Measurements from ENCODE around the gene ZNF287.

The ZNF287 gene

DNA sequence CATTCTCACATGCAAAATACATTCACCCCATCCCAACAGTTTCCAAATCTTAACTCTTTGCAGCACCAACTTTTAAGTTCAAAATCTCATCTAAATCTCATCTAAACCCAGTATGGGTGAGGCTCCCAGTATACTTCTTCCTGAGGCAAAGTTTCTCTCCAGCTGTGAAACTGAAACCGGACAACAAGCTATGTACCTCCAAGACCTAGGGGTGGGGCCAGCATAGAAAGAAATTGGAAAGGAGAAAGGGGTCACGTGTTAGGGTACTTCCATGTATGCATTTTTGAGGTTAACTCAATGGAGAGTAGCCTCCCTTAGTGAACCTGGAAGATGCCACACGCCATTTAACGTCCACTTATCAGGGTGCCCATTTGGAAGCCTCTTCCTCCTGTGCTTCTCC, 53.1 kb downstream of the ZNF287 start:
- no peak for DNase-seq

GRCh38 chr17:16513873-16514272, 55.1 kb downstream of the ZNF287 start:
- no peak for DNase-seq

DNA sequence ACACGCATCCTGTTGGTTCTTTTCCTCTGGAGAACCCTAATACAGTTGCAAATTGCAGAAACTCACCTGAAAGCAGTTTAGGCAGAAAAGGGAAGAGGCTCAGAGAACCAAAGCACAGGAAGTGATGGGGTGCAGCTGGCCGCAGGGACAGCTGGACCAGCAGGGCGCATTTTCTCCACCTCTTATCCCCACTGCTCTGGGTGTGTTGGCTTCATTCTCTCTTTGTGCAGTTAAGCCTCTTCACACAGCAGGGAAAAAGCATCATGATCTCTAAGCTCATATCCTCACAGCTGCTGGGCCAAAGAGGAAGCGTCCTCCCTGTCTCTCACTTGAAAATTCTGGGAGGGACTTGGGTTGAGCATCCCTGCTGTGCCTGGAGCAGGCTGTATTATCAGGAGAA, 57.0 kb downstream of the ZNF287 start:
- no peak for DNase-seq

GRCh38 chr17:16511593-16511992, 57.4 kb downstream of the ZNF287 start:
- no peak for DNase-seq

GRCh38 chr17:16507918-16508533, 61.0 kb downstream of the ZNF287 start:
- no peak for DNase-seq

GRCh38 chr17:16506188-16506587, 62.8 kb downstream of the ZNF287 start:
- no peak for DNase-seq

GRCh38 chr17:16504984-16505383, 64.0 kb downstream of the ZNF287 start:
- no peak for DNase-seq

Measured in CD4-positive, alpha-beta T cell treated with Interleukin-4 for 1 hour (primary cell).